AG09309 (cell line): ENCODE data around the gene CXCR6.

Experiments
- DNase-seq: peaks from one replicate; pipeline ENCODE4 v3.0.0-alpha.2; 2010; ENCODE audit warnings: low read depth
- H3K4me3 ChIP-seq: 2 replicates; pipeline ENCODE4 v1.5.1; 2011; ENCODE audit warnings: mild to moderate bottlenecking, low read depth, low read length, moderate library complexity; ENCODE audit not compliant: control insufficient read depth
- TF ChIP-seq, protein P1 (sequence below): IDR thresholded peaks from 2 replicates; pipeline ENCODE4 v1.5.1; 2011; ENCODE audit warnings: mild to moderate bottlenecking, low read depth, low read length, inconsistent platforms; ENCODE audit not compliant: insufficient read depth, control insufficient read depth; ENCODE audit errors: missing control alignments

The CXCR6 gene

GRCh38 chr3:45968706-45969105 is 25.4 kb downstream of the CXCR6 start:
- H3K4me3 ChIP-seq, result no peak overlapping the region
- no peak for DNase-seq
- TF ChIP-seq, protein P1, sequence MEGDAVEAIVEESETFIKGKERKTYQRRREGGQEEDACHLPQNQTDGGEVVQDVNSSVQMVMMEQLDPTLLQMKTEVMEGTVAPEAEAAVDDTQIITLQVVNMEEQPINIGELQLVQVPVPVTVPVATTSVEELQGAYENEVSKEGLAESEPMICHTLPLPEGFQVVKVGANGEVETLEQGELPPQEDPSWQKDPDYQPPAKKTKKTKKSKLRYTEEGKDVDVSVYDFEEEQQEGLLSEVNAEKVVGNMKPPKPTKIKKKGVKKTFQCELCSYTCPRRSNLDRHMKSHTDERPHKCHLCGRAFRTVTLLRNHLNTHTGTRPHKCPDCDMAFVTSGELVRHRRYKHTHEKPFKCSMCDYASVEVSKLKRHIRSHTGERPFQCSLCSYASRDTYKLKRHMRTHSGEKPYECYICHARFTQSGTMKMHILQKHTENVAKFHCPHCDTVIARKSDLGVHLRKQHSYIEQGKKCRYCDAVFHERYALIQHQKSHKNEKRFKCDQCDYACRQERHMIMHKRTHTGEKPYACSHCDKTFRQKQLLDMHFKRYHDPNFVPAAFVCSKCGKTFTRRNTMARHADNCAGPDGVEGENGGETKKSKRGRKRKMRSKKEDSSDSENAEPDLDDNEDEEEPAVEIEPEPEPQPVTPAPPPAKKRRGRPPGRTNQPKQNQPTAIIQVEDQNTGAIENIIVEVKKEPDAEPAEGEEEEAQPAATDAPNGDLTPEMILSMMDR, result no peak

GRCh38 chr3:45969116-45969515 is 25.9 kb downstream of the CXCR6 start:
- no peak for DNase-seq
- TF ChIP-seq, protein P1, result no peak

GRCh38 chr3:45969953-45970352 is 26.7 kb downstream of the CXCR6 start:
- DNase-seq, result no peak
- TF ChIP-seq, protein P1, result no peak
- no peak overlapping the region for H3K4me3 ChIP-seq

More at GRCh38 chr3:45969116-45969515, 25.9 kb downstream of the CXCR6 start:
- H3K4me3 ChIP-seq, result no peak overlapping the region

DNA sequence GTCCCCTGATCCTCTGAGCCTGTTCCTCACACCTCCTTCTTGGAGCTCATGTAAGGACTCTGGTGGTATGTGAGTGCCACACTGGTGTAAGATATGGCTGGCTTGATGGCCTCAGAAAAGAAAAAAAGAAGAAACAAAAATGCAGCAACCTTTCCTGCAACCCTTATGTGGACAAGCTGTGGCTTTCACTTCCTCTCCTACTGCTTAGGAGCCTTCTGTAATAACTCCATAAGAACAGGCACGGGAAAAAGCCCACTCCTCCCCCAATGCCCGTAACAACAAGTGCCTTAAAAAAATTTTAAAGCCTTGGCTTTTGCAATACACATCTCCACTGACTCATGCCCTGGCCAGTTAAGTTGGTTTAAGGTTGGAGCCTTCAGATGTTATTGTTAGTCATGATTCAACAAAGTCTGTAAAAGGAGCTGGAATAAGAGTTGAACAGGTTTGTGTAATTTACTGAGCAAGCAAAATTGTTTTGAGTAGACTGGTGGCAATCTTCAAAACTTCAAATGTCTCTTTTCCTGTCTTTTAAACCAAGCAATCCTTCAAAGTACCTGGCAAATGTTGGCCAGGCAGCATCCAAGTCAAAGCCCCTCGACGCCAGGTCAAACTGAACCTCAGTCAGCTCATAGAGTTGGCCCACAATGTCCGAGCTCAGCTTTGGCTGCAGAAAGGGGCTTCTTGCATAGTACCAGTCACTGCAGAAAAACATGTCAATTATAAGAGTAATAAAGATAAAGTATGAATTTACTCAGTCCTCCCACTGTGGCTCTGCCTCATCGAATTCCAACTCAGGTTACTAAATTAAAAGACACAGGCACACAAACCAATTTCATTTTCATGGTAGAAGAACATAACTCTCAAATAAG is 29.5 kb downstream of the CXCR6 start:
- no peak overlapping the region for H3K4me3 ChIP-seq
- TF ChIP-seq, protein P1, result no peak
- DNase-seq, result peak; percentile 86

DNA sequence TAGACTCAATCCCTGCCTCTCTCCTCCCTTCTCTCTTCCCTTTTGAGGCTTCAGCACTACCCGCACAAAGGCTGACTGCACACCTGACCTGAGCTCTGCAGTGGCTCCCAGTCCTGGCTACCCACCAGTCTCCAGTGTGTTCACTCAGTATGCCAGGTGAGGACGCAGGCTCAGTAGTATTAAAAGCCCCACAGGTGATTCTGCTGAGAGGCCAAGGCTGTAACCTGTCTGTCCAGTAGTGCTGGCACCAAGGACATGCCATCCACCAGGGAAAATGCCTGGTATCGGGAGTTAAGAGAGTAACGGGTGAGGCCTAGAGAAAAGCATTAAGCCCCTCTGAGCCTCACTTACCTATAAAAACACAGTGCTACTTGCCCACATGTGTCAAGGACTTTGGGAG is 31.4 kb downstream of the CXCR6 start:
- no peak for DNase-seq
- no peak overlapping the region for H3K4me3 ChIP-seq
- TF ChIP-seq, protein P1, result no peak

GRCh38 chr3:45975686-45976085 is 32.4 kb downstream of the CXCR6 start:
- no peak overlapping the region for H3K4me3 ChIP-seq
- TF ChIP-seq, protein P1, result no peak
- no peak for DNase-seq
